Right lobe of liver (tissue), 4 donors: ENCODE data around the gene ITLN1.
"Not testable (repeated sequence)": the region's sequence is repeated elsewhere in the genome, so short reads cannot be mapped to it uniquely, and the experiment has no call there.

Experiments
- CTCF ChIP-seq, 4 donors: fragments of 200-600 bp in 3 of 4; fragments of 450-650 bp in 1 of 4; IDR thresholded peaks; one replicate each; pipeline versions ENCODE4 v1.5.1 to v1.8.0; 2016 to 2022; ENCODE audit warnings: antibody characterized with exemption in 4 of 4, mild to moderate bottlenecking in 2 of 4
- POLR2A ChIP-seq: fragments of 450-650 bp; IDR thresholded peaks from one replicate; pipeline ENCODE4 v1.6.1; 2017; ENCODE audit warnings: antibody characterized with exemption, mild to moderate bottlenecking
- donor health status: DM: no; HTN: no; CAD: no.
- donor health status: DM: no; HTN: no; CAD: no.
- donor health status: DM: no; HTN: yes; CAD: no.

- TF ChIP-seq CTCF (IDR thresholded peaks at IDR 0.05); POLR2A: not testable (repeated sequence)
Measured at GRCh38 chr1:160867651-160868050, 17.3 kb downstream of the ITLN1 start.
